CD14-positive monocyte (primary cell): ENCODE results near the gene BBLN. TPM values are rescaled to one million over a fixed set of nuclear protein-coding genes. Genes with fewer than 3 reads are reported as not detected.

Experiments
- DNase-seq, 3 donors: peaks; one replicate each; pipeline ENCODE4 v3.0.0-alpha.2; 2011 to 2022
- H2AFZ ChIP-seq: 2 replicates; pipeline ENCODE4 v1.6.0; 2012; ENCODE audit warnings: mild to moderate bottlenecking, low read depth, low read length, inconsistent platforms; ENCODE audit not compliant: insufficient read depth, poor library complexity, severe bottlenecking
- H3K27ac ChIP-seq, 2 donors: 1 replicate in 1 of 2; 2 replicates in 1 of 2; pipeline ENCODE4 v1.5.1; 2012 to 2013; ENCODE audit warnings: low read length in 2 of 2, control low read depth in 1 of 2, inconsistent platforms in 1 of 2, low read depth in 1 of 2, mild to moderate bottlenecking in 1 of 2
- H3K27me3 ChIP-seq, 2 donors: one replicate each; pipeline versions ENCODE4 v1.6.0 to v1.6.1; 2011 to 2013; ENCODE audit warnings: low read length in 2 of 2; ENCODE audit not compliant: control insufficient read depth in 2 of 2, insufficient read depth in 2 of 2
- H3K36me3 ChIP-seq, 2 donors: replicated peaks in 1 of 2; 1 replicate in 1 of 2; 2 replicates in 1 of 2; pipeline versions ENCODE4 v1.5.1 to v1.6.1; 2012 to 2013; ENCODE audit warnings: low read length in 2 of 2, control low read depth in 1 of 2, inconsistent platforms in 1 of 2, mild to moderate bottlenecking in 1 of 2; ENCODE audit not compliant: insufficient read depth in 2 of 2, control insufficient read depth in 1 of 2
- H3K4me1 ChIP-seq, 2 donors: 1 replicate in 1 of 2; 2 replicates in 1 of 2; pipeline versions ENCODE4 v1.5.1 to v1.6.1; 2012 to 2013; ENCODE audit warnings: low read length in 2 of 2, control low read depth in 1 of 2, inconsistent platforms in 1 of 2, mild to moderate bottlenecking in 1 of 2, moderate library complexity in 1 of 2; ENCODE audit not compliant: insufficient read depth in 2 of 2, control insufficient read depth in 1 of 2
- H3K4me2 ChIP-seq: replicated peaks from 2 replicates; pipeline ENCODE3; 2012; ENCODE audit warnings: low read length, moderate library complexity, mild to moderate bottlenecking; ENCODE audit not compliant: poor library complexity, severe bottlenecking; ENCODE audit errors: extremely low read depth
- H3K4me3 ChIP-seq, 3 experiments: fragments of 200-600 bp in 1 of 3; sonication (generic) in 1 of 3; replicated peaks in 1 of 3; 1 replicate in 2 of 3; 2 replicates in 1 of 3; pipeline ENCODE4 v1.5.1; 2011 to 2013; ENCODE audit warnings: low read length in 3 of 3, mild to moderate bottlenecking in 3 of 3, control low read depth in 2 of 3, low read depth in 2 of 3, inconsistent platforms in 1 of 3, moderate library complexity in 1 of 3
- H3K79me2 ChIP-seq: 2 replicates; pipeline ENCODE4 v1.6.0; 2012; ENCODE audit warnings: mild to moderate bottlenecking, control low read depth, inconsistent platforms, low read length, moderate library complexity; ENCODE audit not compliant: insufficient read depth
- H3K9ac ChIP-seq: 2 replicates; pipeline ENCODE4 v1.6.0; 2017; ENCODE audit warnings: low read length, mild to moderate bottlenecking; ENCODE audit not compliant: insufficient read depth, poor library complexity, severe bottlenecking
- H3K9me3 ChIP-seq, 2 donors: replicated peaks in 1 of 2; 1 replicate in 1 of 2; 2 replicates in 1 of 2; pipeline versions ENCODE4 v1.5.1 to v1.6.1; 2012 to 2013; ENCODE audit warnings: low read length in 2 of 2, control low read depth in 1 of 2; ENCODE audit not compliant: control insufficient read depth in 1 of 2, insufficient read depth in 1 of 2
- H4K20me1 ChIP-seq: 2 replicates; pipeline ENCODE4 v1.6.0; 2012; ENCODE audit warnings: mild to moderate bottlenecking, low read length, control low read depth, moderate library complexity; ENCODE audit not compliant: insufficient read depth
- H3K27ac Mint-ChIP-seq, 7 donors: one replicate each; pipeline ENCODE4 v1.8.0; 2020; ENCODE audit warnings: mild to moderate bottlenecking in 7 of 7, mixed read lengths in 7 of 7, moderate library complexity in 6 of 7, inconsistent platforms in 2 of 7
- H3K27me3 Mint-ChIP-seq, 3 donors: one replicate each; pipeline ENCODE4 v1.8.0; 2021 to 2022; ENCODE audit warnings: low read depth in 3 of 3, mild to moderate bottlenecking in 3 of 3, mixed read lengths in 3 of 3, moderate library complexity in 3 of 3, inconsistent platforms in 1 of 3
- H3K36me3 Mint-ChIP-seq, 2 donors: one replicate each; pipeline ENCODE4 v1.8.0; 2020; ENCODE audit warnings: mixed read lengths in 2 of 2, inconsistent platforms in 1 of 2, mild to moderate bottlenecking in 1 of 2
- H3K4me1 Mint-ChIP-seq: one replicate; pipeline ENCODE4 v1.8.0; 2020; ENCODE audit warnings: mild to moderate bottlenecking, mixed read lengths
- H3K4me3 Mint-ChIP-seq, 2 donors: one replicate each; pipeline ENCODE4 v1.8.0; 2020; ENCODE audit warnings: mild to moderate bottlenecking in 2 of 2, mixed read lengths in 2 of 2, moderate library complexity in 1 of 2
- H3K9me3 Mint-ChIP-seq, 7 donors: one replicate each; pipeline ENCODE4 v1.8.0; 2020 to 2022; ENCODE audit warnings: mixed read lengths in 7 of 7, mild to moderate bottlenecking in 6 of 7, moderate library complexity in 6 of 7, inconsistent platforms in 2 of 7
- WGBS: methylation state at CpG from one replicate; pipeline ENCODE4 v1.1.5; 2013; ENCODE audit warnings: missing lambda C conversion rate; ENCODE audit not compliant: insufficient coverage; 5-methylcytosine and 5-hydroxymethylcytosine counted together
- intact Hi-C, 2 donors: fragments of 100-400 bp; cut with micrococcal nuclease; formaldehyde crosslinking; loops; one replicate each; pipeline versions ENCODE4 v1.15.0 to v1.15.1; 2023
- polyA plus RNA-seq, 3 donors: library from polyadenylated mRNA; depleted of rRNA in 1 of 3; unstranded in 2 of 3; stranded (reverse) in 1 of 3; fragments of 300-500 nt in 2 of 3; fragments of >200 nt in 1 of 3; fragmentation: Illumina TruSeq in 2 of 3; gene quantifications; 1 replicate in 2 of 3; 2 replicates in 1 of 3; pipeline ENCODE4 v1.2.3, GENCODE V29; 2012 to 2021
- TF ChIP-seq, protein P1 (sequence below): fragments of 200-600 bp; IDR thresholded peaks from one replicate; pipeline ENCODE4 v1.8.0; 2022; ENCODE audit warnings: antibody characterized with exemption, mild to moderate bottlenecking

Gene BBLN
- polyA plus RNA-seq, 3 donors: 51.5 to 74.8 (median 54.5) TPM

DNA sequence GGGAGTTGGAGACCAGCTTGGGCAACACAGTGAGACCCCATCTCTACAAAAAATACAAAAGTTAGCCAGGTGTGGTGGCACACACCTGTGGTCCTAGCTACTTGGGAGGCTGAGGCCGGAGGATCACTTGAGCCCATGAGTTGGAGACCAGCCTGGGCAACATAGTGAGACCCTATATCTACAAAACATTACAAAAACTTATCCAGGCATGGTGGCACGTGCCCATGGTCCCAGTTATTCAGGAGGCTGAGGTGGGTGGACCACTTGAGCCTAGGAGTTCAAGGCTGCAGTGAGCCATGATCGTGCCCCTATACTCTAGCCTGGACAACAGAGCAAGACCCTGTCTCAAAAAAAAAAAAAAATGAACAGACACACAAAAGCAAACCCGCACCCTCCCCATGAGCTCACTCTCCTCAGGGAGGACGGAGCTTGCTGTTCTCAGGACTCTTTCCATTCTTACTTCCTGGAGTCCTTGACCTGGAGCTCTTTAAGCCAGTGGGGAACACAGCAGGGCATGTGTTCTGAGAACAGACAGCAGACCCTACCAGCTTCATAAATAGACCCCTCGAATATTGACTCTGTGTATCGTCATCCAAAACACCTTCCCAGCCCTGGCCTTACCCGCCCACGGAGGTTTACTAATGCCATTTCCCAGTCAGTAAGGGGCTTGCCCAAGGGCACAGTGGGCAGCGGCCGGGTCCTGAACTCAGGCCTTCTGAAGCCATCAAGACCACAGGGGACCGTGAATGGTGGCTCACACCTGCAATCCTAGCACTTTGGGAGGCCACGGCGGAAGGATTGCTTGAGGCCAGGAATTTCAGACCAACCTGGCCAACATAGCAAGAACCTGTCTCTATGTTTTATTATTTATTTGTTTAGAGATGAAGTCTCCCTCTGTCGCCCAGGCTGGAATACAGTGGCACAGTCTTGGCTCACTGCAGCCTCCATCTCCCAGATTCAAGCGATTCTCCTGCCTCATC lies 43.7 kb upstream of the BBLN start:
- Mint-ChIP-seq H3K9me3 (peaks cover 0 to 2% (median 0%) of the 10 kb centered on the region in 7 donors), H3K27ac (peak overlapping the region; percentile 43 to 88 (median 66)), H3K4me1 (peaks cover 15% of the 10 kb centered on the region), H3K27me3 (peaks cover 2 to 6% (median 3%) of the 10 kb centered on the region in 3 donors), H3K4me3 (no peak overlapping the region), H3K36me3 (peaks cover 17 to 32% of the 10 kb centered on the region in 2 donors)
- no peak overlapping the region for H3K9ac ChIP-seq
- no peak overlapping the region for H3K4me2 ChIP-seq
- peaks cover 8 to 17% of the 10 kb centered on the region in 2 donors for H3K4me1 ChIP-seq
- no peak overlapping the region for H3K4me3 ChIP-seq
- H4K20me1 ChIP-seq: no peaks in the 10 kb centered on the region
- intact Hi-C loops: loop anchor here in 1 of 2 donors (5.0 kb wide), 1 partner anchor 174 kb away; no protein-coding TSS in a partner anchor
- H3K27ac ChIP-seq: no peak overlapping the region
- no peak overlapping the region for H2AFZ ChIP-seq
- peaks cover 10 to 15% of the 10 kb centered on the region in 2 donors for H3K36me3 ChIP-seq
- TF ChIP-seq, protein P1, sequence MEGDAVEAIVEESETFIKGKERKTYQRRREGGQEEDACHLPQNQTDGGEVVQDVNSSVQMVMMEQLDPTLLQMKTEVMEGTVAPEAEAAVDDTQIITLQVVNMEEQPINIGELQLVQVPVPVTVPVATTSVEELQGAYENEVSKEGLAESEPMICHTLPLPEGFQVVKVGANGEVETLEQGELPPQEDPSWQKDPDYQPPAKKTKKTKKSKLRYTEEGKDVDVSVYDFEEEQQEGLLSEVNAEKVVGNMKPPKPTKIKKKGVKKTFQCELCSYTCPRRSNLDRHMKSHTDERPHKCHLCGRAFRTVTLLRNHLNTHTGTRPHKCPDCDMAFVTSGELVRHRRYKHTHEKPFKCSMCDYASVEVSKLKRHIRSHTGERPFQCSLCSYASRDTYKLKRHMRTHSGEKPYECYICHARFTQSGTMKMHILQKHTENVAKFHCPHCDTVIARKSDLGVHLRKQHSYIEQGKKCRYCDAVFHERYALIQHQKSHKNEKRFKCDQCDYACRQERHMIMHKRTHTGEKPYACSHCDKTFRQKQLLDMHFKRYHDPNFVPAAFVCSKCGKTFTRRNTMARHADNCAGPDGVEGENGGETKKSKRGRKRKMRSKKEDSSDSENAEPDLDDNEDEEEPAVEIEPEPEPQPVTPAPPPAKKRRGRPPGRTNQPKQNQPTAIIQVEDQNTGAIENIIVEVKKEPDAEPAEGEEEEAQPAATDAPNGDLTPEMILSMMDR: no peak
- no peaks in the 10 kb centered on the region for H3K27me3 ChIP-seq
- 95% methylated on average over 6 of the region's 16 CpGs for WGBS
- H3K79me2 ChIP-seq: no peaks in the 10 kb centered on the region
- no peak for DNase-seq
- no peaks in the 10 kb centered on the region for H3K9me3 ChIP-seq

DNA sequence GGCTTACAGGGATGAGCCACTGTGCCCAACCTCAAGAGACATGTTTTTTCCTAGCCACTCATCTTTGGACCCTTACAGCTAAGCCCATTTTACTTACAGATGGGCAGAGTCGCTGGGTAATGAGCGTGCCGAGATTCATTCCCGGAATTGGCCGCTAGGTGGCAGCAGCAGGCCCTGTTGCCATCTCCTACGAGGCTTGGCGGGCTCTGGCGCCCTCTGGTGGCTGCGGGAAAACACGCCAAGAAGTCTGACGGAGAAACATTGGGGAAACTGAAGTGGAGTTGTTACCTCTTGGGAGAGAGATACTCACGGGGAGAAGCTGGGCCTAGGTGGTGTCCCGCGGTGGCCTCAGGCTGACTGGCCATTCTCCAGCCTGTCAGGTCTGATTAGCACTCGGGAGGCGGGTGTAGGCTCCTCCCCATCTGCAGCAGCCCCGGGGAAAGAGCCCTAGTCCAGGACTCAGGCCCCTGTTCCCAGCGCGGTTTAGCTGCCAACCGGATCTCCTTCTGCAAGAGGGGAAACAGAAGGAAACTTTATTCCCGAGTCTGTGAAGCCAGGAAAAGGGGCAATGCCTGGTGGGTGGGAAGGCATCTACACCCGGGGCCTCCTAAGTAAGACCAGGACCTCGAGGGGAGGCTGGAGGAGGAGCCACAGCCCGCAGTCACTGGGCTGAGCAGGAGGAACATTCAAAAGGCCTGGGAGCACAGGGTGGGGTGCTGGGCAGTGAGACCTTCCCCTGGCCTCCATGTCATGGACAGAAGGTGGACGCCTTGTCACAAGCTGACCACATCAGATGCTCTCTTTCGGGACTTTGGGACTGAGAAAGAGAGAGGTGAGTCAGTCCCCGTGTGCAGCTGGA lies 42.2 kb upstream of the BBLN start:
- Histone ChIP-seq H3K27ac (no peak overlapping the region), H3K4me1 (peaks cover 8 to 17% of the 10 kb centered on the region in 2 donors), H4K20me1 (no peaks in the 10 kb centered on the region), H2AFZ (peak overlapping the region; percentile 49), H3K9me3 (no peaks in the 10 kb centered on the region), H3K36me3 (peaks cover 25 to 26% of the 10 kb centered on the region in 2 donors), H3K27me3 (no peaks in the 10 kb centered on the region), H3K4me3 (no peak overlapping the region), H3K4me2 (no peak overlapping the region), H3K79me2 (no peaks in the 10 kb centered on the region), H3K9ac (no peak overlapping the region)
- H3K4me3 Mint-ChIP-seq: no peak overlapping the region
- DNase-seq: peak; percentile 88 to 91 (median 88)
- 20% methylated on average over 27 of the region's 27 CpGs for WGBS
- TF ChIP-seq, protein P1: peak; percentile 100
- peaks cover 15% of the 10 kb centered on the region for H3K4me1 Mint-ChIP-seq
- H3K36me3 Mint-ChIP-seq: peaks cover 29 to 46% of the 10 kb centered on the region in 2 donors
- intact Hi-C loops: loop anchor here in 1 of 2 donors (5.0 kb wide), 1 partner anchor 176 kb away; no protein-coding TSS in a partner anchor
- peaks cover 2 to 6% (median 3%) of the 10 kb centered on the region in 3 donors for H3K27me3 Mint-ChIP-seq
- H3K9me3 Mint-ChIP-seq: peaks cover 0 to 2% (median 0%) of the 10 kb centered on the region in 7 donors
- peak overlapping the region in 1 of 7 donors; percentile 19 for H3K27ac Mint-ChIP-seq
